Thoracic aorta (tissue), 2 donors: ENCODE data around the gene EID1. TPM values are rescaled to one million over a fixed set of nuclear protein-coding genes. Genes with fewer than 3 reads are reported as not detected.

ENCODE experiments used
- ATAC-seq: fragments of 150-250 bp; one replicate; pipeline ENCODE4 v1.8.0; 2017; ENCODE audit warnings: low read depth; ENCODE audit not compliant: insufficient number of reproducible peaks, low FRiP score
- DNase-seq: peaks from one replicate; pipeline ENCODE4 v3.0.0-alpha.2; 2020; ENCODE audit warnings: low spot score
- H3K27ac ChIP-seq, 2 donors: fragments of 200-600 bp; sonication (generic); 1 replicate in 1 of 2; 2 replicates in 1 of 2; pipeline ENCODE4 v1.5.1; 2016; ENCODE audit warnings: mild to moderate bottlenecking in 2 of 2, moderate library complexity in 2 of 2
- H3K27me3 ChIP-seq: fragments of 200-600 bp; sonication (generic); replicated peaks from 2 replicates; pipeline ENCODE4 v1.6.0; 2016; ENCODE audit warnings: mild to moderate bottlenecking; ENCODE audit not compliant: insufficient read depth
- H3K36me3 ChIP-seq: fragments of 200-600 bp; sonication (generic); one replicate; pipeline ENCODE4 v1.5.1; 2016
- H3K4me1 ChIP-seq, 2 donors: fragments of 200-600 bp; sonication (generic); 1 replicate in 1 of 2; 2 replicates in 1 of 2; pipeline versions ENCODE4 v1.5.1 to v1.6.0; 2016; ENCODE audit warnings: low read depth in 2 of 2, mild to moderate bottlenecking in 1 of 2; ENCODE audit not compliant: control insufficient read depth in 1 of 2
- H3K4me3 ChIP-seq: fragments of 200-600 bp; sonication (generic); 2 replicates; pipeline ENCODE4 v1.5.1; 2016; ENCODE audit warnings: mild to moderate bottlenecking
- H3K9me3 ChIP-seq: fragments of 200-600 bp; sonication (generic); 2 replicates; pipeline ENCODE4 v1.5.1; 2016
- CTCF ChIP-seq: fragments of 200-600 bp; sonication (generic); IDR thresholded peaks from one replicate; pipeline ENCODE4 v1.5.1; 2019; ENCODE audit warnings: antibody characterized with exemption
- total RNA-seq, 2 donors: library from RNA; depleted of rRNA; stranded (reverse); fragments of >200 nt; gene quantifications; one replicate each; pipeline versions ENCODE4 v1.1.0 to v1.2.3, GENCODE V29; 2016

The EID1 gene
- total RNA-seq, 2 donors from 2014 or later, result 212 to 227 TPM

- H3K4me1 ChIP-seq, result no peaks in the 10 kb centered on the region
- TF ChIP-seq CTCF, result no peak
- no peak overlapping the region for H3K4me3 ChIP-seq
- H3K27me3 ChIP-seq, result no peaks in the 10 kb centered on the region
- no peaks in the 10 kb centered on the region for H3K36me3 ChIP-seq
- ATAC-seq, result no peak
- no peaks in the 10 kb centered on the region for H3K9me3 ChIP-seq
- no peak overlapping the region for H3K27ac ChIP-seq
- no peak for DNase-seq
Measured at GRCh38 chr15:48862705-48863104, 15.2 kb upstream of the EID1 start.

- ATAC-seq, result no peak
- Histone ChIP-seq H3K27ac (no peak overlapping the region), H3K4me1 (no peaks in the 10 kb centered on the region), H3K27me3 (no peaks in the 10 kb centered on the region), H3K4me3 (no peak overlapping the region), H3K36me3 (no peaks in the 10 kb centered on the region), H3K9me3 (no peaks in the 10 kb centered on the region)
- no peak for TF ChIP-seq CTCF
- DNase-seq, result no peak
Measured at GRCh38 chr15:48865370-48866079, 12.4 kb upstream of the EID1 start.

- ATAC-seq (no peak), DNase-seq (no peak)
- no peak for TF ChIP-seq CTCF
- Histone ChIP-seq H3K4me3 (no peak overlapping the region), H3K27ac (no peak overlapping the region), H3K27me3 (no peaks in the 10 kb centered on the region), H3K4me1 (no peaks in the 10 kb centered on the region), H3K9me3 (no peaks in the 10 kb centered on the region), H3K36me3 (no peaks in the 10 kb centered on the region)
Measured at GRCh38 chr15:48866141-48866563, 11.8 kb upstream of the EID1 start.

- no peak for TF ChIP-seq CTCF
- no peaks in the 10 kb centered on the region for H3K27me3 ChIP-seq
- ATAC-seq (no peak), DNase-seq (no peak)
- H3K4me1 ChIP-seq, result no peaks in the 10 kb centered on the region
- H3K4me3 ChIP-seq, result no peak overlapping the region
- no peaks in the 10 kb centered on the region for H3K9me3 ChIP-seq
- H3K27ac ChIP-seq, result no peak overlapping the region
- no peaks in the 10 kb centered on the region for H3K36me3 ChIP-seq
Measured at GRCh38 chr15:48868023-48868422, 9.9 kb upstream of the EID1 start.

GRCh38 chr15:48868536-48868935 lies 9.4 kb upstream of the EID1 start:
- no peaks in the 10 kb centered on the region for H3K36me3 ChIP-seq
- no peak overlapping the region for H3K4me3 ChIP-seq
- no peak for DNase-seq
- TF ChIP-seq CTCF, result no peak
- ATAC-seq, result no peak
- no peak overlapping the region for H3K27ac ChIP-seq
- H3K9me3 ChIP-seq, result no peaks in the 10 kb centered on the region
- H3K27me3 ChIP-seq, result no peaks in the 10 kb centered on the region
- H3K4me1 ChIP-seq, result no peaks in the 10 kb centered on the region
